ENCODE results near the gene SPATA19.

GRCh38 chr11:133815636-133816035, 29.7 kb downstream of the SPATA19 start:
- TF ChIP-seq, protein P1, sequence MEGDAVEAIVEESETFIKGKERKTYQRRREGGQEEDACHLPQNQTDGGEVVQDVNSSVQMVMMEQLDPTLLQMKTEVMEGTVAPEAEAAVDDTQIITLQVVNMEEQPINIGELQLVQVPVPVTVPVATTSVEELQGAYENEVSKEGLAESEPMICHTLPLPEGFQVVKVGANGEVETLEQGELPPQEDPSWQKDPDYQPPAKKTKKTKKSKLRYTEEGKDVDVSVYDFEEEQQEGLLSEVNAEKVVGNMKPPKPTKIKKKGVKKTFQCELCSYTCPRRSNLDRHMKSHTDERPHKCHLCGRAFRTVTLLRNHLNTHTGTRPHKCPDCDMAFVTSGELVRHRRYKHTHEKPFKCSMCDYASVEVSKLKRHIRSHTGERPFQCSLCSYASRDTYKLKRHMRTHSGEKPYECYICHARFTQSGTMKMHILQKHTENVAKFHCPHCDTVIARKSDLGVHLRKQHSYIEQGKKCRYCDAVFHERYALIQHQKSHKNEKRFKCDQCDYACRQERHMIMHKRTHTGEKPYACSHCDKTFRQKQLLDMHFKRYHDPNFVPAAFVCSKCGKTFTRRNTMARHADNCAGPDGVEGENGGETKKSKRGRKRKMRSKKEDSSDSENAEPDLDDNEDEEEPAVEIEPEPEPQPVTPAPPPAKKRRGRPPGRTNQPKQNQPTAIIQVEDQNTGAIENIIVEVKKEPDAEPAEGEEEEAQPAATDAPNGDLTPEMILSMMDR (conservative IDR thresholded peaks at IDR 0.05; ENCODE audit: low read depth in 2 of 2), result no peak
- TF ChIP-seq, protein P2, sequence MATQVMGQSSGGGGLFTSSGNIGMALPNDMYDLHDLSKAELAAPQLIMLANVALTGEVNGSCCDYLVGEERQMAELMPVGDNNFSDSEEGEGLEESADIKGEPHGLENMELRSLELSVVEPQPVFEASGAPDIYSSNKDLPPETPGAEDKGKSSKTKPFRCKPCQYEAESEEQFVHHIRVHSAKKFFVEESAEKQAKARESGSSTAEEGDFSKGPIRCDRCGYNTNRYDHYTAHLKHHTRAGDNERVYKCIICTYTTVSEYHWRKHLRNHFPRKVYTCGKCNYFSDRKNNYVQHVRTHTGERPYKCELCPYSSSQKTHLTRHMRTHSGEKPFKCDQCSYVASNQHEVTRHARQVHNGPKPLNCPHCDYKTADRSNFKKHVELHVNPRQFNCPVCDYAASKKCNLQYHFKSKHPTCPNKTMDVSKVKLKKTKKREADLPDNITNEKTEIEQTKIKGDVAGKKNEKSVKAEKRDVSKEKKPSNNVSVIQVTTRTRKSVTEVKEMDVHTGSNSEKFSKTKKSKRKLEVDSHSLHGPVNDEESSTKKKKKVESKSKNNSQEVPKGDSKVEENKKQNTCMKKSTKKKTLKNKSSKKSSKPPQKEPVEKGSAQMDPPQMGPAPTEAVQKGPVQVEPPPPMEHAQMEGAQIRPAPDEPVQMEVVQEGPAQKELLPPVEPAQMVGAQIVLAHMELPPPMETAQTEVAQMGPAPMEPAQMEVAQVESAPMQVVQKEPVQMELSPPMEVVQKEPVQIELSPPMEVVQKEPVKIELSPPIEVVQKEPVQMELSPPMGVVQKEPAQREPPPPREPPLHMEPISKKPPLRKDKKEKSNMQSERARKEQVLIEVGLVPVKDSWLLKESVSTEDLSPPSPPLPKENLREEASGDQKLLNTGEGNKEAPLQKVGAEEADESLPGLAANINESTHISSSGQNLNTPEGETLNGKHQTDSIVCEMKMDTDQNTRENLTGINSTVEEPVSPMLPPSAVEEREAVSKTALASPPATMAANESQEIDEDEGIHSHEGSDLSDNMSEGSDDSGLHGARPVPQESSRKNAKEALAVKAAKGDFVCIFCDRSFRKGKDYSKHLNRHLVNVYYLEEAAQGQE (IDR thresholded peaks at IDR 0.05; ENCODE audit: unreplicated experiment), result no peak
- TF ChIP-seq EZH2 (IDR thresholded peaks at IDR 0.05; ENCODE audit: low read depth, unreplicated experiment) (no peak), POLR2AphosphoS5 (IDR thresholded peaks at IDR 0.05; ENCODE audit: low read depth) (no peak), EZH2phosphoT487 (IDR thresholded peaks at IDR 0.05; ENCODE audit: unreplicated experiment) (no peak), JUNB (IDR thresholded peaks at IDR 0.05; ENCODE audit: unreplicated experiment) (no peak)
